Pancreas (tissue), 10 donors: ENCODE measurements around the gene CCL20. TPM values are rescaled to one million over a fixed set of nuclear protein-coding genes. Genes with fewer than 3 reads are reported as not detected.
"Not testable (repeated sequence)": the region's sequence is repeated elsewhere in the genome, so short reads cannot be mapped to it uniquely, and the experiment has no call there.

ENCODE experiments used
- ATAC-seq, 4 donors: fragments of 200-7000 bp; cut with Tn5 transposase; one replicate each; pipeline versions ENCODE4 v1.8.0 to v1.9.1; 2020; ENCODE audit warnings: mild to moderate bottlenecking in 4 of 4, moderate library complexity in 4 of 4
- DNase-seq, 6 donors: peaks; one replicate each; pipeline ENCODE4 v3.0.0-alpha.2; 2020
- FAIRE-seq: peaks from 2 replicates; lab custom pipeline; 2012; peaks lifted over from hg19 to GRCh38; lab: Jason Lieb, UNC
- H3K27ac ChIP-seq, 4 donors: fragments of 200-600 bp; sonication (generic); 1 replicate in 3 of 4; 2 replicates in 1 of 4; pipeline versions ENCODE4 v1.5.0 to v1.8.0; 2020
- H3K27me3 ChIP-seq, 4 donors: fragments of 200-600 bp; one replicate each; pipeline ENCODE4 v1.8.0; 2021
- H3K36me3 ChIP-seq, 3 donors: fragments of 200-600 bp; sonication (generic) in 1 of 3; one replicate each; pipeline versions ENCODE4 v1.5.0 to v1.8.0; 2020 to 2021
- H3K4me1 ChIP-seq, 3 donors: fragments of 200-600 bp; one replicate each; pipeline ENCODE4 v1.8.0; 2021
- H3K4me3 ChIP-seq, 4 donors: fragments of 200-600 bp; sonication (generic) in 2 of 4; one replicate each; pipeline versions ENCODE4 v1.5.0 to v1.8.0; 2020 to 2021
- H3K9me3 ChIP-seq, 4 donors: fragments of 200-600 bp; one replicate each; pipeline ENCODE4 v1.8.0; 2021
- WGBS, 2 donors: extraction: QIAGEN DNeasy Blood & Tissue Kit; methylation state at CpG; one replicate each; pipeline ENCODE4 v1.1.7; 2013; 5-methylcytosine and 5-hydroxymethylcytosine counted together
- intact Hi-C, 3 donors: fragments of 100-400 bp; cut with DNase I; formaldehyde crosslinking; loops; one replicate each; pipeline versions ENCODE4 v1.11.1 to v1.14.2; 2022
- polyA plus RNA-seq, 2 donors: library from polyadenylated mRNA; stranded (reverse); fragments of 200-250 nt; gene quantifications; one replicate each; pipeline ENCODE4 v1.2.3, GENCODE V29; 2013
- total RNA-seq, 6 donors: library from RNA; stranded (reverse); fragmentation: NEBNext Ultra II Directional in 4 of 6; extraction: Animal tissue kit (Norgen Biotek cat#: 25700) in 4 of 6; gene quantifications; one replicate each; pipeline versions ENCODE4 v1.2.1 to v1.2.4, GENCODE V29; 2021 to 2023
- TF ChIP-seq, protein P1 (sequence below), 4 donors: fragments of 200-600 bp; sonication (generic) in 3 of 4; IDR thresholded peaks; one replicate each; pipeline versions ENCODE4 v1.5.0 to v1.8.0; 2021; ENCODE audit warnings: antibody characterized with exemption in 4 of 4
- donor health status: healthy with polysubstance abuse.
- donor health status: DM: no; HTN: no; CAD: no; lungs with moderate emphysema.
- donor health status: DM: no; HTN: no; CAD: no.
- donor health status: control.
- donor health status: control.
- donor health status: Bipolar disorder and iron deficiency.
- donor health status: DM: yes; HTN: yes; CAD: no.
- donor health status: DM: no; HTN: no; CAD: no.
- donor health status: DM: no; HTN: no; CAD: no.
- donor health status: DM: yes; HTN: yes; CAD: no.

Gene CCL20
- total and polyA plus RNA-seq, 8 donors: 0.23 to 8.8 (median 0.75) TPM; not detected in 1

- 81 to 88% methylated on average over 10 of the region's 10 CpGs for WGBS, 2 donors
- FAIRE-seq: no peak
These were observed 20.8 kb downstream of the CCL20 start for GRCh38 chr2:227834423-227834822.

DNA sequence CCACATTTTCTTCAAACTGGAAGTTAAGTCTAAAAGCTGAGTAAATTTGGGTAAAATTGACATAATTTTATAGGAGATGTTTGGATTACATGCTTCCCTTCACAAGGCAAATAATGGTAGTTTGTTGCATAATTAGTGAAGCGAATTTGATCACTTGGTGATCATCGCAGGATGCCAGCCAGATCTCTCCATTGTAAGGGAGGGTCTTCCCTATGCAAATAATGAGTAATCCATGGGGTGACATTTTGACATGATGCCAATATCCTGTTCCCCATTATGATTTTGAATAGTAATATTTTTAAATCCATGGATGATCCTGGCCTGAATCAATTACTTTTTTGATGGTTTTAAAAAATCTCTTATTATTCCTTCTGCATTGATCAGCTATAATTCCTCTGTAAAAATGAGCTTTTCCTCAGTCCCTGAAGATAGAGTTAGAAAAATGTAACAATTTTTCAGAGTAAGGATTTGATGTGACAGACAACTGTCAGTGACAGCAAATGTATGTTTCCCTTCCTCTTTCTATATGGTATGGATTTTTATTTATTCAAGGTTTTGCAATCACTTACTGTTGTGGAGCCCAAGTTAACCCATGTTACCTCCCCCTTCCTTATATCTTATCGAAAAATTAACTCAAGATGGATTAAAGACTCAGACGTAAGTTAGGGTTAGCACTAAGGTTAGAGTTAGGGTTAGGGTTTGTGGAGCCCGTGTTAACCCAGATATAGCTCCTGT is 21.4 kb downstream of the CCL20 start:
- 73 to 79% methylated on average over 5 of the region's 5 CpGs for WGBS, 2 donors
- no peak for ATAC-seq
- Histone ChIP-seq H3K36me3 (no peaks in the 10 kb centered on the region), H3K4me3 (no peak overlapping the region), H3K4me1 (no peaks in the 10 kb centered on the region), H3K9me3 (no peaks in the 10 kb centered on the region), H3K27ac (no peak overlapping the region), H3K27me3 (no peaks in the 10 kb centered on the region)
- TF ChIP-seq, protein P1, sequence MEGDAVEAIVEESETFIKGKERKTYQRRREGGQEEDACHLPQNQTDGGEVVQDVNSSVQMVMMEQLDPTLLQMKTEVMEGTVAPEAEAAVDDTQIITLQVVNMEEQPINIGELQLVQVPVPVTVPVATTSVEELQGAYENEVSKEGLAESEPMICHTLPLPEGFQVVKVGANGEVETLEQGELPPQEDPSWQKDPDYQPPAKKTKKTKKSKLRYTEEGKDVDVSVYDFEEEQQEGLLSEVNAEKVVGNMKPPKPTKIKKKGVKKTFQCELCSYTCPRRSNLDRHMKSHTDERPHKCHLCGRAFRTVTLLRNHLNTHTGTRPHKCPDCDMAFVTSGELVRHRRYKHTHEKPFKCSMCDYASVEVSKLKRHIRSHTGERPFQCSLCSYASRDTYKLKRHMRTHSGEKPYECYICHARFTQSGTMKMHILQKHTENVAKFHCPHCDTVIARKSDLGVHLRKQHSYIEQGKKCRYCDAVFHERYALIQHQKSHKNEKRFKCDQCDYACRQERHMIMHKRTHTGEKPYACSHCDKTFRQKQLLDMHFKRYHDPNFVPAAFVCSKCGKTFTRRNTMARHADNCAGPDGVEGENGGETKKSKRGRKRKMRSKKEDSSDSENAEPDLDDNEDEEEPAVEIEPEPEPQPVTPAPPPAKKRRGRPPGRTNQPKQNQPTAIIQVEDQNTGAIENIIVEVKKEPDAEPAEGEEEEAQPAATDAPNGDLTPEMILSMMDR (IDR thresholded peaks at IDR 0.05): no peak
- FAIRE-seq: no peak
- DNase-seq: no peak
- intact Hi-C loops: no loop called here

More at GRCh38 chr2:227834423-227834822, 20.8 kb downstream of the CCL20 start:
- H3K4me3 ChIP-seq: no peak overlapping the region
- H3K27ac ChIP-seq: no peak overlapping the region
- DNase-seq: no peak
- no peaks in the 10 kb centered on the region for H3K9me3 ChIP-seq
- TF ChIP-seq, protein P1 (IDR thresholded peaks at IDR 0.05): no peak
- ATAC-seq: no peak
- intact Hi-C loops: no loop called here
- H3K4me1 ChIP-seq: no peaks in the 10 kb centered on the region
- H3K27me3 ChIP-seq: no peaks in the 10 kb centered on the region
- H3K36me3 ChIP-seq: no peaks in the 10 kb centered on the region

GRCh38 chr2:227839339-227840129 is 25.9 kb downstream of the CCL20 start:
- intact Hi-C loops, DNase-seq, ATAC-seq, H3K4me1 ChIP-seq, H3K9me3 ChIP-seq, FAIRE-seq, H3K4me3 ChIP-seq, H3K36me3 ChIP-seq, H3K27ac ChIP-seq, H3K27me3 ChIP-seq: not testable (repeated sequence)
- WGBS, 2 donors: 49% methylated on average over 7 of the region's 7 CpGs

GRCh38 chr2:227846831-227847230 is 33.2 kb downstream of the CCL20 start:
- ATAC-seq (no peak), FAIRE-seq (no peak)
- intact Hi-C loops: no loop called here

DNA sequence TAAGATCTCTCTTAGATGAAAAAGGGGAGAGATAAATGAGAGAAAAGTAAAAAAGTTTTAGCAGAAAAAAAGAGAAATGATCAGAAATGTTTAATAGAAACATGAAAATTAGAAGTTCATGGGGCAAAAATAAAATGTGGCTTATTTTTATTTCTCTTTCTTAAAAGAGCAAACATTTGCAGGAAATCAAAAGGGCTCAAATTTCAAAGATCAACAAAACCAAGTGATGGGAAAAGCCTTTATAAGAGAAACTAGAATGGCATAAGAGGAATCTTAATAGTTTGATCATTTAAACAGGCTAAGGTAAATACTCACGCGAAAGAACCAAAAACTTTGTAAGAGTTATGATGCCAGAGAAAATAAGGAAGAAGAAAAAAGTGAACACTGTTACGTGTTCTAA is 34.5 kb downstream of the CCL20 start:
- ATAC-seq (no peak), DNase-seq (no peak), FAIRE-seq (no peak)
- Histone ChIP-seq H3K4me3 (no peak overlapping the region), H3K4me1 (no peaks in the 10 kb centered on the region), H3K9me3 (no peaks in the 10 kb centered on the region), H3K27me3 (no peaks in the 10 kb centered on the region), H3K36me3 (no peaks in the 10 kb centered on the region), H3K27ac (no peak overlapping the region)
- intact Hi-C loops: no loop called here
- TF ChIP-seq, protein P1 (IDR thresholded peaks at IDR 0.05): no peak
- WGBS, 2 donors: 29 to 47% methylated on average over 3 of the region's 3 CpGs

More at GRCh38 chr2:227846831-227847230, 33.2 kb downstream of the CCL20 start:
- no peak overlapping the region for H3K27ac ChIP-seq
- no peak overlapping the region for H3K4me3 ChIP-seq
- WGBS, 2 donors: 83 to 85% methylated on average over 1 of the region's 1 CpG
- no peaks in the 10 kb centered on the region for H3K27me3 ChIP-seq
- H3K4me1 ChIP-seq: no peaks in the 10 kb centered on the region
- no peaks in the 10 kb centered on the region for H3K9me3 ChIP-seq
- TF ChIP-seq, protein P1 (IDR thresholded peaks at IDR 0.05): no peak
- H3K36me3 ChIP-seq: no peaks in the 10 kb centered on the region
- DNase-seq: no peak
